ENCODE measurements around the gene RMP24.

- TF ChIP-seq MAX (CRISPR knock-in tag; IDR thresholded peaks at IDR 0.05) (no peak), GRHL2 (CRISPR knock-in tag; IDR thresholded peaks at IDR 0.05; ENCODE audit: insufficient replicate concordance, severe bottlenecking) (no peak), CTCF (IDR thresholded peaks at IDR 0.05) (no peak), MYBL2 (CRISPR knock-in tag; IDR thresholded peaks at IDR 0.05) (no peak)
These were observed 47.8 kb downstream of the RMP24 start for GRCh38 chr18:36020174-36020711.

All from WTC11 (cell line).